ENCODE measurements around the gene C18orf63. TPM values are rescaled to one million over a fixed set of nuclear protein-coding genes. Genes with fewer than 3 reads are reported as not detected.

The C18orf63 gene
- total RNA-seq, 1 experiment from 2014 or later = not detected

GRCh38 chr18:74328206-74328605 lies 12.6 kb downstream of the C18orf63 start:
- H3K9me3 ChIP-seq (ENCODE audit: low read length) = no peaks in the 10 kb centered on the region
- H3K4me2 ChIP-seq (ENCODE audit: low read length) = no peak overlapping the region
- no peak overlapping the region for H3K27ac ChIP-seq (ENCODE audit: low read length)
- DNase-seq (no peak), ATAC-seq (no peak)
- no peaks in the 10 kb centered on the region for H3F3A ChIP-seq (ENCODE audit: low read length, unreplicated experiment)
- H2AFZ ChIP-seq (ENCODE audit: low read length) = no peak overlapping the region
- ChIA-PET POLR2A (ENCODE audit: unreplicated experiment) (no interaction called here), CTCF (no interaction called here)
- no TSS peak for BruUV-seq (replicated peaks)
- H4K20me1 ChIP-seq (ENCODE audit: low read length) = no peaks in the 10 kb centered on the region
- no peaks in the 10 kb centered on the region for H3K4me1 ChIP-seq (ENCODE audit: insufficient read depth, low read length)
- H3K79me2 ChIP-seq (ENCODE audit: low read length) = no peaks in the 10 kb centered on the region
- no peaks in the 10 kb centered on the region for H3K9me2 ChIP-seq (replicated peaks; ENCODE audit: low read length)
- H3K36me3 ChIP-seq (ENCODE audit: low read depth, low read length) = no peaks in the 10 kb centered on the region
- no peaks in the 10 kb centered on the region for H3K27me3 ChIP-seq (ENCODE audit: low read length)
- no peak overlapping the region for H3K9ac ChIP-seq (ENCODE audit: low read length)
- no peak for TF ChIP-seq CTCF (conservative IDR thresholded peaks at IDR 0.05; ENCODE audit: low read depth, low read length)
- TF ChIP-seq EZH2phosphoT487 (IDR thresholded peaks at IDR 0.05; ENCODE audit: borderline replicate concordance, low read length) = no peak
- no peak for TF ChIP-seq EZH2 (IDR thresholded peaks at IDR 0.05; ENCODE audit: low read length, unreplicated experiment)
- intact Hi-C loops (cut with micrococcal nuclease) = no loop called here
- H3K4me3 ChIP-seq (ENCODE audit: low read length) = no peak overlapping the region

GRCh38 chr18:74329688-74330205 lies 14.1 kb downstream of the C18orf63 start:
- H3K4me2 ChIP-seq (ENCODE audit: low read length) = no peak overlapping the region
- H2AFZ ChIP-seq (ENCODE audit: low read length) = no peak overlapping the region
- no TSS peak for BruUV-seq (replicated peaks)
- H3K4me3 ChIP-seq (ENCODE audit: low read length) = no peak overlapping the region
- DNase-seq (no peak), ATAC-seq (no peak)
- H3K4me1 ChIP-seq (ENCODE audit: insufficient read depth, low read length) = no peaks in the 10 kb centered on the region
- intact Hi-C loops (cut with micrococcal nuclease) = loop anchor here (2.0 kb wide), 1 partner anchor 43 kb away; no protein-coding TSS in a partner anchor
- H3K27me3 ChIP-seq (ENCODE audit: low read length) = no peaks in the 10 kb centered on the region
- H4K20me1 ChIP-seq (ENCODE audit: low read length) = no peaks in the 10 kb centered on the region
- POLR2A ChIA-PET (ENCODE audit: unreplicated experiment) = interaction anchor here (0.5 kb wide), 1 partner anchor 20 kb away, joined by 7 read pairs; no protein-coding TSS in a partner anchor
- H3F3A ChIP-seq (ENCODE audit: low read length, unreplicated experiment) = no peaks in the 10 kb centered on the region
- H3K9ac ChIP-seq (ENCODE audit: low read length) = no peak overlapping the region
- no peaks in the 10 kb centered on the region for H3K9me2 ChIP-seq (replicated peaks; ENCODE audit: low read length)
- H3K79me2 ChIP-seq (ENCODE audit: low read length) = no peaks in the 10 kb centered on the region
- H3K9me3 ChIP-seq (ENCODE audit: low read length) = no peaks in the 10 kb centered on the region
- no peaks in the 10 kb centered on the region for H3K36me3 ChIP-seq (ENCODE audit: low read depth, low read length)
- H3K27ac ChIP-seq (ENCODE audit: low read length) = no peak overlapping the region
- CTCF ChIA-PET = no interaction called here
- no peak for TF ChIP-seq EZH2phosphoT487 (IDR thresholded peaks at IDR 0.05; ENCODE audit: borderline replicate concordance, low read length)
- no peak for TF ChIP-seq CTCF (conservative IDR thresholded peaks at IDR 0.05; ENCODE audit: low read depth, low read length)
- no peak for TF ChIP-seq EZH2 (IDR thresholded peaks at IDR 0.05; ENCODE audit: low read length, unreplicated experiment)

GRCh38 chr18:74331404-74331803 lies 15.8 kb downstream of the C18orf63 start:
- H3K27ac ChIP-seq (ENCODE audit: low read length) = no peak overlapping the region
- no peak overlapping the region for H3K9ac ChIP-seq (ENCODE audit: low read length)
- H3K27me3 ChIP-seq (ENCODE audit: low read length) = no peaks in the 10 kb centered on the region
- intact Hi-C loops (cut with micrococcal nuclease) = loop anchor here (1.0 to 2.0 kb wide), 4 partner anchors 21 to 135 kb away; no protein-coding TSS in a partner anchor
- no peak overlapping the region for H3K4me3 ChIP-seq (ENCODE audit: low read length)
- H4K20me1 ChIP-seq (ENCODE audit: low read length) = no peaks in the 10 kb centered on the region
- H3K4me1 ChIP-seq (ENCODE audit: insufficient read depth, low read length) = no peaks in the 10 kb centered on the region
- ATAC-seq = peak; percentile 99
- DNase-seq = peak; percentile 76
- TF ChIP-seq EZH2phosphoT487 (IDR thresholded peaks at IDR 0.05; ENCODE audit: borderline replicate concordance, low read length) (no peak), CTCF (conservative IDR thresholded peaks at IDR 0.05; ENCODE audit: low read depth, low read length) (peak; percentile 76), EZH2 (IDR thresholded peaks at IDR 0.05; ENCODE audit: low read length, unreplicated experiment) (no peak)
- BruUV-seq (replicated peaks) = no TSS peak
- H3K9me3 ChIP-seq (ENCODE audit: low read length) = no peaks in the 10 kb centered on the region
- H3K4me2 ChIP-seq (ENCODE audit: low read length) = no peak overlapping the region
- H3K79me2 ChIP-seq (ENCODE audit: low read length) = no peaks in the 10 kb centered on the region
- ChIA-PET CTCF (interaction anchor here (0.8 kb wide), 1 partner anchor 134 kb away, joined by 5 read pairs; no protein-coding TSS in a partner anchor), POLR2A (ENCODE audit: unreplicated experiment) (no interaction called here)
- H3K9me2 ChIP-seq (replicated peaks; ENCODE audit: low read length) = no peaks in the 10 kb centered on the region
- H3F3A ChIP-seq (ENCODE audit: low read length, unreplicated experiment) = no peaks in the 10 kb centered on the region
- H2AFZ ChIP-seq (ENCODE audit: low read length) = 0 out of 2 replicates have a peak overlapping the region, but pooled peaks have one; percentile 37
- no peaks in the 10 kb centered on the region for H3K36me3 ChIP-seq (ENCODE audit: low read depth, low read length)

All from PC-3 (cell line).